SKM-1 treated with dmso at 0.1 percent for 144 hours (cell line): ENCODE data around the gene SLC40A1.
"Not testable (repeated sequence)": the region's sequence is repeated elsewhere in the genome, so short reads cannot be mapped to it uniquely, and the experiment has no call there.

Experiments used
- DNase-seq: peaks from one replicate; lab custom pipeline; 2025; ENCODE audit not compliant: unreplicated experiment; lab: John Stamatoyannopoulos, UW

SLC40A1 gene

GRCh38 chr2:189580658-189581353, at the start of gene SLC40A1:
TSS of gene SLC40A1 (minus strand) at chr2:189580786. CDS start at chr2:189580460, 326 bp downstream.
- DNase-seq = peak; percentile 64

GRCh38 chr2:189629531-189630453, 49.2 kb upstream of the SLC40A1 start:
- no peak for DNase-seq

- no peak for DNase-seq
These were observed 48.4 kb upstream of the SLC40A1 start for GRCh38 chr2:189628817-189629530.

- DNase-seq = no peak
These were observed 47.2 kb upstream of the SLC40A1 start for GRCh38 chr2:189627789-189628188.

GRCh38 chr2:189625636-189626035, 45.0 kb upstream of the SLC40A1 start:
- no peak for DNase-seq

GRCh38 chr2:189624648-189625355, 44.2 kb upstream of the SLC40A1 start:
- no peak for DNase-seq

GRCh38 chr2:189623049-189623448, 42.5 kb upstream of the SLC40A1 start:
- no peak for DNase-seq

- no peak for DNase-seq
These were observed 41.2 kb upstream of the SLC40A1 start for GRCh38 chr2:189621781-189622180.

GRCh38 chr2:189618197-189618596, 37.6 kb upstream of the SLC40A1 start:
- no peak for DNase-seq

GRCh38 chr2:189614585-189614984, 34.0 kb upstream of the SLC40A1 start:
- no peak for DNase-seq

- DNase-seq = no peak
These were observed 33.2 kb upstream of the SLC40A1 start for GRCh38 chr2:189613650-189614420.

GRCh38 chr2:189613077-189613636, 32.6 kb upstream of the SLC40A1 start:
- no peak for DNase-seq

GRCh38 chr2:189610700-189611099, 30.1 kb upstream of the SLC40A1 start:
- DNase-seq = no peak

- no peak for DNase-seq
These were observed 29.3 kb upstream of the SLC40A1 start for GRCh38 chr2:189609853-189610252.

- DNase-seq = no peak
These were observed 28.8 kb upstream of the SLC40A1 start for GRCh38 chr2:189609423-189609816.

GRCh38 chr2:189608795-189609422, 28.3 kb upstream of the SLC40A1 start:
- DNase-seq = no peak

- DNase-seq = no peak
These were observed 27.6 kb upstream of the SLC40A1 start for GRCh38 chr2:189608170-189608569.

GRCh38 chr2:189602233-189602632, 21.6 kb upstream of the SLC40A1 start:
- no peak for DNase-seq

- DNase-seq = not testable (repeated sequence)
These were observed 21.1 kb upstream of the SLC40A1 start for GRCh38 chr2:189601652-189602051.
